ENCODE data around the gene TBC1D8.
"Not testable (repeated sequence)": the region's sequence is repeated elsewhere in the genome, so short reads cannot be mapped to it uniquely, and the experiment has no call there.

TBC1D8 gene

DNA sequence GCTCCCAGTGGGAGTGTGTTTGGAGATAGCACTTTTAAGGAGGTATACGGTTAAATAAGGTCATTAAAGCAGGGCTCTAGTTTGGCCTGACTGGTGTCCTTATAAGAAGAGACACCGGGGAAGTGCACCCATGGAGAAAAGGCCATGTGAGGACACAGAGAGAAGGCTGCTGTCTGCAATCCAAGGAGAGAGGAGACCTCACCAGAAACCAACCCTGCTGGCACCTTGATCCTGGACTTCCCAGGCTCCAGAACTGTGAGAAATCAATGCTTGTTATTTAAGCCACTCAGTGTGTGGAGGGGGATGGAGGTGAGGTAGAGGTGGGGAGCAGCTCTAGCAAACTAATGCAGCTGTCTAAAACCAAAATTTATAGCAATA lies 87.1 kb downstream of the TBC1D8 start:
- DNase-seq (ENCODE audit: low read depth): no peak

DNA sequence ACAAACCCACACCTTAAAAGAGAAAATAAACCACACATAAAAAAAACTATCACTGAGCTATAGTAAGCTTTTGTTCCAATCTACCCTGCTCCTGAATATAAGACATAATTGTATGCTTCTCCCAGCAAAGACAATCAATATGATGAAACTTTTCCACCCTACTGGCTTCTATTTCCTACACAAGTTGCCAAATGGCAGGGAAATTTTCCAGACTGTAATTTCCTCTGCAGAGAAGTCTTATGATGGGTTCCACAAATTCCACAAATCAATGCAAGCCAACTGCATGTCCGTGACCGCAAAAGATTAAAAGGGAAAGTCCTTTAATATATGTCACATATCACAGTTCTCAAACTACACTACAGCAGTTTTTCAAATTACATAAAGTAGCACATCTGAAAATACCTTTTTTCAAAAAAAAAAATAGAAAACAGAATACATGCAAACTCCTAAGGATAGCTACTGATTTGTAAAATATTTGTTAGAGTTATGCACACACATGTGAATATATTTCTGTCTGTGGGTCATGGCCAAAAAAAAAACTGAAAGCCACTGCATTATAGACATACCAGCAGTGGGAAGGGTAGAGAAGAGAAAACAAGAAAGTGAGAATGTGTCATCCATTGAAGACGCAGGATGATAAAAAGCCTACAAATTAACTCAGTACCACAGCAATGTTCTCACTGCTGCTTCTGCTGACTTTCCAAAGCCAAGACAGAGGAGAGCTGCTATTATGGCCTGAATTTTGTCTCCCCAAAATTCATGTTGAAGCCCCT lies 87.6 kb downstream of the TBC1D8 start:
- DNase-seq (ENCODE audit: low read depth): no peak

DNA sequence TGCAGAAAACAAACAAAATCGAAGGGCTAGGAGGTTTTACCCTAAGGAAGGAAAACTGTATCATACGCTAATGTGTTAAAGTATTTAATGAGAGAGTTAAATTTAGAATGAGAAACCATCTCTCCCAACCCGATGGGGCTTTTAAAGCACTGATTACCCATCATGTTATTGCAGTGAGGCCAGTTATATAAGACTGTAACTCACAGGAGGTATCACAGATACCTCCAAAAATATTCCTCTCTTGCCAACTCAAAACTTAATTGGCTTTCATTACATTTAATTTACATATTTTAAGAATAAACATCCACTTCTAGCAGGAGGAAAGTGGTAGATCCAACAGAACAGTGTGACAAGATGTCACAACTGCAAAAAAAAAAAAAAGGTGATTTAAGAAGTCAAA lies 92.8 kb downstream of the TBC1D8 start:
- DNase-seq (ENCODE audit: low read depth): no peak

DNA sequence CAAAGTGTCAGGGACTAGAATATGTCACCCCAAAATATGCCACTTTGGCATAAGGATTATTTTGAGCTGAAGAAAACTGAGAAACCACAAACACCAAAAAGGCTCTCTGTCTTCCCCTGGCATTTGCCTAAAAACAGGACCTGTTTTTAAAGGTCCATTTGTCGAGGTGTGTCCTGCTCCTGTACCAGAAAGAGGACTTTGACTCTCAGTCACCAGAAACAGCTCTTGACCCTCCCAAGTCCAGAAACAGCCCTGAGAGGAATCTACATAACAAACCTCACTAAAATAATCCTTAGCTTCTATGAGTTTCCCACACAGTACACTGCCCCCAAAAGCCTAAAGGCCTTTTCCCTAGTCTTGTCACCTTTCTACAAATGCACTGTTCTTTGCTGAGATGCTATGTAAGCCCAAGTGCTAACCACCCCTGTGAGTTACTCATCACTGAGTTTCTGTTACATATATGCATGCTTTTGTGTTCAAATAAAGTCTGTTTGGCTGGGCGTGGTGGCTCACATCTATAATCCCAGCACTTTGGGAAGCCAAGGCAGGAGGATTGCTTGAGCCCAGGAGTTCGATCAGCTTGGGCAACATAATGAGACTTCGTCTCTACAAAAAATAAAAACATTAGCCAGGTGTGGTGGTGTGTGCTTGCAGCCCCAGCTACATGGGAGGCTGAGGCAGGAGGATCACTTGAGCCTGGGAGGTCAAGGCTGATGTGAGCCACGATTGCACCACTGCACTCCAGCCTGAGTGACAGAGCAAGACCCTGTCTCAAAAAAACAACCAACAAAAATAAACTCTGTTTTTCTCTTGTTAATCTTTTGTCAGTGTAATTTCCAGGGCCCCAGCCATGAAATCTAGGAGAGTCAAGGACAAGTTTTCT lies 93.9 kb downstream of the TBC1D8 start:
- DNase-seq (ENCODE audit: low read depth): no peak

DNA sequence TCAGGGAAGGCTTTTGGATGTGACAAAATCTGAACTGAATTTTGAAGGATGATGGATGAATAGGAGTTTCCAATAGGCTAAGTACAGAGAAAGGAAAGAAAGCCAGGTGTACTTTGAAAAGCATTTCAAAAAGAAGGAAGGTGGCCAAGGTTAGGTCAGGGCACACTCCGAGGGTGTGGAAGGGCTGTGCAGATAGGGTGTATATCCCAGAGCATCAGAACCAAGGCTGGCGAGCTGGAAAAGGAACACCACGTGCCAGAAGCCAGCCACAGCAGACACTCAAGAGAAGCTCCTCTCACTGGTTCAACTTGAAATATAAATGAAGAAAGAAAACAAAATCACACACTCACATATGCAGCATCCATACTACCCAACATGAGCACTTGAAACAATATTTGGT lies 98.1 kb downstream of the TBC1D8 start:
- DNase-seq (ENCODE audit: low read depth): no peak

DNA sequence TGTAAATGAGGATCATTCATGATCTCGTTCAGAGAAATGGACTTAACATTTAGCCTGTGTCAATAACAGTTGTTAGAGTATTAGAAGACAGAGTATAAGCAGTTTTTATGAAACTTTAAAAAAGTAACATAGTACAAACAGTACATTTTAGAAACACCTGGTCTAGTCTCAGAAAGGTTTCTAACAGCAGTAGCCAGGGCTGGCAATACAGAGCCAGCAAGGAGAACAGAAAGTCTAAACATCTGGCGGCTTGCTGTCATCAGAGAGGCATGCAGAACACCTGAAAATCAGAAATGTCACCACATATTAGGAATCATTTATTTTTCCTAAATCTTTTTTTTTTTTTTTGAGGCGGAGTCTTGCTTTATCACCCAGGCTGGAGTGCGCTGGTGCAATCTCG lies 99.0 kb downstream of the TBC1D8 start:
- DNase-seq (ENCODE audit: low read depth): no peak

DNA sequence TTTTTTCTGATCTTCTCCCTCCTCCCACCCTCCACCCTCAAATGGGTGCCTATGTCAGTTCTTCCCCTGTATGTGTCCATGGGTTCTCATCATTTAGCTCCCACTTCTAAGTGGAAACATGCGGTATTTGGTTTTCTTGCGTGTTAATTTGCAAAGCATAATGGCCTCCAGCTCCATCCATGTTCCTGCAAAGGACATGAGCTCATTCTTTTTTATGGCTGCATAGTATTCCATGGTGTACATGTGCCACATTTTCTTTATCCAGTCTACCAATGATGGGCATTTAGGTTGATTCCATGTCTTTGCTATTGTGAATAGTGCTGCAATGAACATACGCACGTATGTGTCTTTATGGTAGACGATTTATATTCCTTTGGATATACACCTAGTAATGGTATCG lies 100.3 kb downstream of the TBC1D8 start:
- not testable (repeated sequence) for DNase-seq (ENCODE audit: low read depth)

DNA sequence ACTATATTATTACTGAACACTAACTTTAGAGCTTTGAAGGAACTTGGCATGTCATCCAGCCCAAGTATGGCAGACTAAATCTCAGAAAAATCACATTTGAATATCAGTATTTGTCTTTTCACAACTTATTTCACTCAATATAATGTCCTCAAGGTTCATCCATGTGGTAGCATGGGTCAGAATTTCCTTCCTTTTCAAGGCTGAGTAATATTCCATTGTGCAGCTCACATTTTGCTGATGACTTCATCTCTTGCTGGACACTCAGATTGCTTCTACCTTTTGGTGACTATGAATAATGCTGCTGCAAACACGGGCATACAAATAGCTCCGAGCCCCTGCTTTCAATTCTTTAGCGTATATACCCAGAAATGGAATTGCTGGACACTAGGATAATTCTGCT lies 102.4 kb downstream of the TBC1D8 start:
- DNase-seq (ENCODE audit: low read depth): no peak

DNA sequence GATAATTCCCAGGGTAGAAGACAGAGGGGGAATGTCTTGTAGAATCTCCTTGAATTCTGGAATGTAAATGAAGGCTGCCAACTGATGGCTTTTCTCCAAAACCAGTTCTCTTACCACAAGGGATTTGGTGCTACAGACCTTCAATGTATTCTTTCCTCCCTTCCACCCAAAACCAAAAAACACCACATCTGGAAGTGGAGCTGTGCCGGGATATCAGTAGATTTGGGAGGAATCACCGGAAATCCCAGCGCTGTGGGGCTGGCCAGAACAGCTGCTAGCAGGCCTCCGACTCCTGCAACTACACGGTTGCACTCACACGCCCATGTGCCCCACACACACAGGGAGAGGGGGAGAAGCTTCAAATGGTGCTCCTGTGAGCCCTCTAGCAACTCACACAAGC lies 103.4 kb downstream of the TBC1D8 start:
- no peak for DNase-seq (ENCODE audit: low read depth)

DNA sequence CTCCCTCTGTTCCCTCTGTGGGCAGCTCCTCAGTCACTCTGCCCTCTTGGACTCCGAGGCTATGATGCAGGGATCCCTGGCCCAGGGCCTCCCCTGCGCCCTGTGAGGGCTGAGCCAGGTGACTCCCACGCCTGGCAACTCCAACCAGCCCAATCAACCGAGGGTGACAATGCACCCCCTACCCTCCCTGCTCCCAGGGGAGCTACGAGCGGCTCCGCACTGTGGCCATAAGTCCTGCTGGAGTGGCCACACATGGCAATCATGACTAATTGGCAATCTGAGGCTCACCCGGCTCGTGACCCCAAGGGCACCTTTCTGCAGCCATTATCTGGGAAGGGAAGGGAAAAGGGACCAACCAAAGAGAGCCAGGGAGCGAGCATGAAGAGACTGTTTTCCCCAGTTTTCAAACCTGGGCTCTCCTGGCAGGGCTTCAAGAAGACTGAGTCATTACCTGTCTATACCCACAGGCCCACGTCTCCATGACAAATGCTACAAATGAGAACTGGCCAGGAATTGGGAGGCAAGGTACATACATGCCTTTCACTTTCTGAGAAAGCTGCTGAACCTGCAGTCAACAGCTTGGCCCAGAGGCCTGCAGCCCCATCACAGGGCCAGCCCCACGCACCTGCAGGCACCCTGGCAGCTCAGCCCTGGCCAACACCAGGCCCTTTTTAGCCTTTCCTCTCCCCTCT lies 104.0 kb downstream of the TBC1D8 start:
- DNase-seq (ENCODE audit: low read depth): no peak

DNA sequence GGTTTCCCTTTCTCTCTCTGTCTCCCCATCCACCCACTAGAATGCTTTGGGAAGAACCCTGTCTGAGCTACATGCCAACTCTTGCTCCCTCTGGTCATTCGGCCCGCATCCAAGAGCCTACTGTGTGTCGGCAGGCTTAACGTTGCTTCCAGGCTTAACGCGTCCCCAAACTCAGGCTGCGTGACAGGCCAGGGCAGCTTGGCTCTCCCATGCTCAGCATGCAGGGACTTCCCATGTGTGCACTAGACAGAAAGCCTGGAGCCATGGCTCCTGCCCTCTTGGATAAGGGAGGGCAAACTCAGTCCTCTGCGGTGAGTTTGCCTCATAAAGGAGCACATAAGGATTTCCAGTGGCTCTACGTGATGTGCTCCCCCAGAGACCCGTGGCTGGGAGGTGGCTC lies 105.9 kb downstream of the TBC1D8 start:
- DNase-seq (ENCODE audit: low read depth): no peak

DNA sequence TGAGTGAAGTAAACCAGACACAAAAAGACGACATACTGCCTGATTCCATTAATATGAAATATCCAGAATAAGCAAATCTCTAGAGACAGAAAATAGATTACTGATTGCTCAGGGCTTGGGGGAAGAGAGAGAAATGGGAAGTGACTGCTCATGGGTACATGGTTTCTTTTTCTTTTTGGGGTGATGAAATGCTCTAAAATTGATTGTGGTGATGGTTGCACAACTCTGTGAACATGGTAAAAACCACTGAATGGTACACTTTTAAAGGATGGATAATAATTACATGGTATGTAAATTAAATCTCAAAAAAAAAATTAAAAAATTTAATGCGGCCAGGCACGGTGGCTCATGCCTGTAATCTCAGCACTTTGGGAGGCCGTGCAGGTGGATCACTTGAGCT lies 109.8 kb downstream of the TBC1D8 start:
- no peak for DNase-seq (ENCODE audit: low read depth)

DNA sequence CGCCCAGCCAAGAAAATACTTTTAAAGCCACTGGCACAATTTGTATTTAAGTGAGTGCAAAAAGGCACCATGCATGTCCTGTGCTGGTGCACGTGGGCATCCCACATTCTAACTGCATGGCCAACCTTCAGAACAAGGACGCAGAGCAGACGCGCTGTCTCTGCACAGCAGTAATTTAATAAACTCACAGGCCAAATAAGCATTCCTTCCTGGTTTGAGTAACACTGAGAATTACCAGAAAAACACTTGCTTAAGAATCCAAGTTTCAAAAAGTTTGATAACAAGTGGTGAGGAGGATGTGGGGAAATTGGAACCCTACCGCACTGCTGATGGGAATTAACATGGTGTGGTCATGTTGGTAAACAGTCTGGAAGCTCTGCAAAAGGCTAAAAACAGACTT lies 110.4 kb downstream of the TBC1D8 start:
- DNase-seq (ENCODE audit: low read depth): no peak

DNA sequence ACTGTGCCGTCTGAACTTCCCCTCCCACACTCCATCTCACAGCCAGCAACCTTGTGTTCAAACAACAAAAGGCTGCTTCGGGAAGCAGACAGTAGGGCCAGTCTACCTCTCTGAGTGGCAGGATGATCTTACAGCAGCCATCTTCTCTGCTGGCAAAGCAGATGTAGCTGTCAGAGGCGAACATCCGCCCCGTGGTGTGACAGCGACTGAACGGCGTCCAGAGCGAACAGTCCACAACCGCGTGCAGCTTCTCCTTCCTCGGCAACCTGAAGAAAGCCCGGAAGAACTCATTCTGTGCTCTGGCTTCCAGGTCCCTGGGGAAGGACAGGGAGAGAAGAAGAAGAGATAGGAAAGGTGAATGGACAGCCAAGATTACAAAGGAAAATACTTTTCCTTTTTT lies 111.1 kb downstream of the TBC1D8 start:
- DNase-seq (ENCODE audit: low read depth): no peak

DNA sequence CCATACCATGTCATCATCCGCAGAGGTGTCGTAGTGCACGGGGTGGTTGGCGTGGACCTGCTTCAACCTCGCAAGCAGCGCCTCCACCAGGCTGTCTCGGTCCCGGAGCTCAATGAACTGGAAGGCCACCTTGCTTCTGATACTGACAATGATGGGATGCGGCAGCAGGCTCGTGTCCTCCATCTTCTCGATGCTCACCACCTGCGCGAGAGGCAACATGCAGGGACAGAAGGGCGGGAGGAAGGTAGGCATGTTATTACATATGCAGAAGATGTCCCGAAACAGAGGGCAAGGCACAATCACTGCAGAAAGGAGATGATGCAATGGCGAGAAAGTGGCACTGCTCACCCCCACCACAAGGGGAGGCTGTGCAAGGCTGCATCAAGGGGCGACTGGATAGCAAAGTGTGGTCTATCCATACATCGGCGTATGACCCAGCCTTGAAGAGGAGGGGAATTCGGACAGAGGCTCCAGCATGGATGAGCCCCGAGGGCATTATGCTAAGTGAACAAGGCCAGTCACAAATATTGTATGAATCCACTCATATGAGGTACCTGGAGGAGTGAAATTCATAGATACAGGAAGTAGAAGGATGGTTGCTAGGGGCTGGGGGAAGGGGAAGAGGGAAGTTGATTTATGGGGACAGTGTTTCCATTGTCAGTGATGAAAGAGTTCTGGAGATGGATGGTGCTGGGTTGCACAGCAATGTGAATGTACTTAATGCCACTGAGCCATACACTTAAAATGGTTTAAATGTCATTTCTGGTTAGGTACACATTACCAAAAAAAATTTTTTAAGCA lies 112.5 kb downstream of the TBC1D8 start:
- no peak for DNase-seq (ENCODE audit: low read depth)

DNA sequence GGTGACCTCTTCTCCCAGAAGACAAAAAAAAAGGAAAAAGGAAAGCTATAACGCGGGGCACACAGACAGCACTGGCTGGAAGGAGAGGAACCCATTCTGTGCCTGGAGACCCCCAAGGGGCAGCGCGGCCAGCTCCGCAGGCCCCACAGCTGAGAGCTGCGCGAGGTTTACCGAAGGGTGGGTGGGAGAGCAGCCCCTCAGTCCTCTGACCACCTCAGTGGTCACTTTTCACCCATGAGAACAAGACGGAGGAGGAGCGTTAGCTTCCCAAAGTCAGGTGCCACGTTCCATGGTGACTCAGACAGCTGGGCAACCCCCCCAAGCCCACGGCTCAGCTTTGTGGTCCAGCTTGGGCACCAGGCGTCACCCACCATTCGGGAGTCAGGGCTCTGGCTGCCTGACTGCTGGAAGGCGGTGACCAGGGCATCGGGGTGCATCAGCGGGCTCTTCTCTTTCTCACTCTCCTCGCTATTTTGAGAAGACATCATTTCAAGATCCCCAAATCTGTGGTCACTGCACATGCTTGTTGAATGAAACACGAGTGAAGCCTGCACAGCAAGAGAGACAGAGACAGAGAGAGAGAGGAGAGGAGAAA lies 113.9 kb downstream of the TBC1D8 start:
- no peak for DNase-seq (ENCODE audit: low read depth)

DNA sequence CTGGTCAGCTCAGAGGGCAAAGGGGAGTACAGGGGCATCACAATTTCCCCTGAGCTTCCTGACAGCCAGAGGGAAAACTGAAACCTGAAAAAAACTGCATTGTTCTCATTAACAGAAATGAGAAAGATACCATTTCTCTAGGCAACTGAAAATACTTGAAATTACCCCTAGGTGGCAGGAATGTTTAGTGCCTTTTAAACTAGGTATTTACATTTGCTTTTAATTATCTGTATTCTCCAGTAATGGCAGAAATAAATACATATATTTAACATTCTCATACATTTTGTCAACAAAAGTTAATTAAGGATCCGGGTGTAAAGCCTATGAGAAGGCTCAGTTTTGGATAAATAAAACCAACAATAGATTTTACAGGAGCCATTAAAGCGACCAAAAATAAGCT lies 114.6 kb downstream of the TBC1D8 start:
- no peak for DNase-seq (ENCODE audit: low read depth)

DNA sequence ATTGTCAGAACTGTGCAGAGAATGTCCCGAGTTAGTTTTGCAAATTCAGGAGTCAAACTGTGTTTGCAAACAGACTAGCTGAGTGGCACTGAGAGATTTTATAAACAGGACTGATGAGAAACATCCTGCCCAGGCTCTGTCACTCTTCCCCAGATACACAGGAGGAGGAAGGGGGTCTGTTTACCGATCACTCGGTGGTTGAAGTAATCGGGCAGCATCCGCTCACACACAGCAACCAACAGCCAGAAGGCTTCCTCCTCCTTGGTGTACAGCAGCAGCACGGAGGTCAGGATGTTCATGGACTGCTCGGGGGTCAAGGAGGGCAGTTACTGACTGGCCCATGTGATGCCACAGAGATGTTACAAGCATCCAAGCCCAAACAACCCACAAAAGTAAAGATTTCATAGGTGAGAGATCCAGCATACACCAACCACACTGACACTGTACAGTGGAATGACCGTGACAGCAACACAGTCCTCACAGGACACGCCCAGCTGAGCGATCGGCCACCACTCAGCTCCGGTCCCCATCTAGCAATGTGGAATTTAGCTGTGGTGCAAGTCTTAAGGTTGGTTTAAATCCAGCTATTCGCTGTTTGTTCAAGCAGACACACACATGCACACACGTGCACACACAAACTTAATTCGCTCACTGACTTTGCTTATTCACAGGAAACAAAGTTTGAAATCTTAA lies 119.0 kb downstream of the TBC1D8 start:
- no peak for DNase-seq (ENCODE audit: low read depth)

DNA sequence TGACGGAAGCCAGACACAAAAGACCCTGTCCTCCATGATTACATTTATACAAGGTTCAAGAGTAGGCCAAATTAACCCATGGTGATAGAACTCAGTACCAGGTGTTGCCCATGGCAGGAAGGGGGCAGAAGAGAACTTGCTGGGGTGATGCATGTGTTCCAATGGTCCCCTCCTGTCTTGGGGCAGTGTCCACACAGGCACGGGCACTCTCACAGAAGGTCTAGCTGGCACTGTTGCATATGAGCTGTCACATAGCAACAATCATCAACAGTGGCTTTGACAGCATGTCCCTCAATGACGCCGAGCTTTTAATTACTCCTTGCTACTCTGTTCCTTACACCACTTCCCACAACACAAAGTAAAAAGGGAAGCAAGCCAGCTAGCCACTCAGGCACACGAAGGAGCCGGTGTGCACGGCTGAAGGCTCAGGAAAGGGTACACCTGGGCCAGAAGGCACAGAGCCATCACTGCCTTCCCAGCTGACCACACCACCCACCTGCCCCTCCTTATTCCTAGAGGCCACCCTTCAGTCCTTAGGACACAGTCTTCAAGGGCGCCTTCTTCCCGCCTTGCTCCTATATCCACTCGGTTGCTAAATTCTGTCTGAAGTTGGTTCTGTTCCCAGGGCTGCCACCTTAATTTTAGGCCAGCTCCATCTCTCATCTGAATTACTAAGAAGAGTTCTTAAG lies 120.2 kb downstream of the TBC1D8 start:
- DNase-seq (ENCODE audit: low read depth): no peak

DNA sequence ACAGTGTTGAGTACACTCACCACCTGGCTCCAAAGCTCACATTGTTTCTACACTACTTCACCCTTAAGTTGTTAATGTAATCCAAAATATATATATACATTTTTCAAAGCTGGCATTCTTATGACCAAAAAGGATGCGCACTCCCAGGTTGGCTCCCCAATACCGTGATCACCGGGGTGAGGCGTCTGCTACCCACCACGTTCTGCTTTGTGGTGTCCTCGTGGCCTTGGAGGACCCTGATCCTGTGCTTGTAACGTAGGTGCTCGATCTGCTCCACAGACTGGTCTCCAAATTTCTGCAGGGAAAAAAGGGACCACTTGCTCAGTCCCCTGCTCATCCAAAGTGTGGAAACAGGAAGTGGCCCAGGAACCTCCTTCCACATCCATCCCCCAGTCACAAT lies 123.3 kb downstream of the TBC1D8 start:
- DNase-seq (ENCODE audit: low read depth): no peak
